OCI-LY3 (cell line): ENCODE measurements around the gene TCEAL9.

Experiments used
- CTCF ChIP-seq: fragments of 200-600, 300-600 bp; sonication (generic); IDR thresholded peaks from 2 replicates; pipeline ENCODE4 v1.5.1; 2014; ENCODE audit warnings: antibody characterized with exemption, low read length, low read depth
- EZH2phosphoT487 ChIP-seq: fragments of 200-600 bp; shearing (Covaris generic); IDR thresholded peaks from 2 replicates; pipeline ENCODE4 v1.6.1; 2018; ENCODE audit warnings: antibody characterized with exemption, mixed run types, low read depth

- no peak for TF ChIP-seq CTCF
- no peak for TF ChIP-seq EZH2phosphoT487
Observed at GRCh38 chrX:103347682-103348397, 8.5 kb upstream of the TCEAL9 start.
